Putamen (tissue), 1 donor: ENCODE data around the gene MMADHC.
"Not testable (repeated sequence)": the region's sequence is repeated elsewhere in the genome, so short reads cannot be mapped to it uniquely, and the experiment has no call there.

ENCODE experiments used
- DNase-seq: peaks from one replicate; pipeline ENCODE4 v3.0.0-alpha.2; 2016; ENCODE audit warnings: low spot score

The MMADHC gene

DNA sequence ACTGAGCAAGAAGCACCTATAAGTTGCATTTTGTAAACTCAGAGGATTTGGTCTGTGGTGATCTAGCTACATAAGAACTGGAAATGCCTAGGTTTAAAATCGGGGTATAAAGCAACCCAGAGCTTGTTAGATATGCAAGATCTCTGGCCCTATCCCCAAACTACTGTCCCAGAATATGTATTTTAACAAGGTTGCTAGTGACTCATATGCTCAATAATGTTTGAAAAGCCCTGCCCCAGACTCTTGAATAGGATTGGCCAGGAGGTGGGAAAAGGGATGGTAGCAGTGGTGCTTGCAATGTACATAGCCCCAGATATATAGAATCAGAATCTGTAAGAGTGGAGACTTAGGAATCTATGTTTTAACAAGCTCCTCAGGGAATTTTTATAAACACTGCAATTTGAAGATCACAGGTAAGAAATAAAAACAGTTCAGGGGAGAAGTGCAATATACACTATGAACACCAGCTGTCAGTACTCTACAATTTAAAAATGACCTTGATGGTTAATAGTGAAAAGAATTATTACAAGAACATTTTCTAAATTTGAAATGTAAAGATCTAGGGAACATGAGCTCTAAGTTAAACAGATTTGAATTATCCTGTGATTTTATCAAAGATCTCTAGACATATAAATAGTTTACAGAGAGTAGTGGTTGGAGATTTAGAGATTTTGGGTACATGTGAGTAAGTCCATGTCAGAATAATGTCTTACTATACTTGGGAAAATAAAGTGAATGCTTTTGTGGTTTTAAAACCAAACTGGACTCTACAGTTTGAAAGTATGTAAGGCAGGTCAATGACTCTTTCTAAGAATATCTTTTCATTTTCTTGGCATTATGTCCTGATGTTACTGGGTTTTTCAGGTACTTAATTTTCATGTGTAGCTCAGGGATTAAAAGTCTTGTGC lies 7.7 kb upstream of the MMADHC start:
- DNase-seq: no peak

DNA sequence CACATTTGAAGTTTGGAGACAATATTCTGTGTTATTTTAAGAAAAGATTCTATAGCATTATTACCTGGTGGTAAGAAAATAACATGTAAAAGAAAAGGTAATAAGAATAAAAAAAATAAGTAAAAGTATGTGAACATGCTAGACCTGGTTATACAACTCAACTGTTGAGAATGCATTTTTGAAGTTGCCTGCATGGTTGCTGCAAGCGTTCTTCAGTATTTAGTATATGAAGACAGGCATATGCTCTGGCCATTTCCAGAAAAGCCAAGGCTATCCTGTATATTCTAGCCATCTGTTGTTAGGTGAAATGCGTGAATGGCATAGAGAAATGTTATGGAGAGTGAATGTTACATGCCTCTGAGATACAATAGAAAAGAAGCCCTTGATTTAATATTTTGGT lies 6.8 kb upstream of the MMADHC start:
- no peak for DNase-seq

DNA sequence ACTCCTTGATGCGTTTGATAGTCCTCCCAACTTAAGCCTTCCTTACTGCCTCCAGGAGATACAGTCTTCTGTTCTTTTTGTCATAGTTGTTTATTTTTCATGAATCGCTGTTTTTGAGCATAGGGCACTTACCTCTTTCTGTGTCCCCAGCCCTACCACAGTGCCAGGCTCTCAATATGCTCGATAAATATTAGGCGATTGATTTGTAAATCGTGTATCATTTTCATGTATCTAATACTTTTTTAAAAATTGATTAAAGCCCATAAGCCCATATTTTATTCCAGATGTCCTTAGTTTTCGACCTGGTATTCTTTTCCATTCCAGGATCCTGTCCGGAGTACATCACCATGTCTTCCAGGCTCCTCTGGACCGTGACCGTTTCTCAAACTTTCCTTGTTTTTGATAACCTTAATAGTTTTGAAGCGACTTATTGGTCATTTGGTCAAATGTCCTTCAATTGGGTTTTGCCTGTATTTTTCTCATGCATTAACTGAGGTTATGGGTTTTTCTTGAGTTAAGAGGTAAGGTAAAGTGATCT lies 444 bp upstream of the MMADHC start:
- DNase-seq: no peak

DNA sequence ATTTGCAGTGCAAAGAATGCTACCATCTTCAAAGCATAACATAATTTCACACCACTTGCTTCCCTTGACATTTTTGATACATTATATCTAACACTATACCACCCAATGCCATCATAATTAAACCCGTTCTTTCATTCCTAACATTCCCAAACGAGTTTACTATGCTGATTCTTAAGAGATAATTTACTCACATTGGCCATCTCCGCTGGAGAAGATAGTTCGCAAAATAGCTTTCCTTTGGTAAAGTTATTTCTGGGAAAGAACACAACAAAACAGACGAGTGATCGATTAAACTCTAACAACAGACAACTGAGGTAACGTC lies 716 bp downstream of the MMADHC start:
- DNase-seq: peak; percentile 15

DNA sequence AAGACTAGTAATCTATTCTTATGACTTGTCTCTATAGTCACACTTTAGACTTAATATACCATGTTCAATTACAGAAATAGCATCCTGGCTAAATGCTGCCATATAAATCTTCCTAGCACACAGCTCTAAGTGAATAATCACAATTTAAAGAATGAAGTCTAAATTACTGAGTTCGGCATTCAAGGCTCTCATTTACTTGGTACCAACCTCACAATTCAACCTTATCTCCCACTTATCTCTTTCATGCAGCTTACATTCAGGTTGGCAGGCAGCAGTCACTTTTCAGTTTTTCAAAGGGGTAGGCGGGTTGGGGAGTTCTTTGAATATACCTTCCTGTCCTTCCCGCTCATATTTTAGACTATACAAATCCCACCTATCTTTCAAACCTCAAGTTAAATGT lies 1.5 kb downstream of the MMADHC start:
- no peak for DNase-seq

DNA sequence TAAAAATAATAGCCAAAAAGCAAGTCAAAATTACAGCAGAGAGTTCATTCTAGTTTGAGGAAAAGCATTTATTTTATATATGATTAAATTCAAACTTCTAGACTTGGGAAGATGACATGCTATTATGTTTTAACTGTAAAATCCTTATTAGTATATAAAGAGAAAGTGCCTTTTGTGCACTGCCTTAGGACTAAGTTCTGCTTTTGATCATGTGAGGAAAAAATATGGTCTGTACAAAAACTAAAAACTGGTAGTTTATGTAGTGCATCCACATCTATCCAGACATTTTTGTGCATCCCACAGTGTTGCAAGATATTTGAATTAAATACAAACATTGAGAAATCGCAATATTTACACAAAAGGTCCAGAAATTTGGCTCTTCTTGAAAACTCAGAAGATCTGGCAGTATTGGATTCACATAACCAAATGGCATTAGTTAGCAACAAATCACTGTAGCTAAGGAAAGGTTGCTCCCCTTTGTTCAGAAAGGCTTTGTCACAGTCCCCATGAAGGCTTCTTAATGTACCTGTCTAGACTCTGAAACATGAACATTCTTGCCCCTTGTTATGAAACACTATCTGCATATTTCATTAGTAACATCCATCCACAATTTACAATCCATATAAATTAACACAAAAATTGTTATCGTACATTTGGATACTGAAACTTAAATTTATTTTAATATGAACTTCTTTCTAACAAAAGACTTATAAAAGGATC lies 2.2 kb downstream of the MMADHC start:
- no peak for DNase-seq

DNA sequence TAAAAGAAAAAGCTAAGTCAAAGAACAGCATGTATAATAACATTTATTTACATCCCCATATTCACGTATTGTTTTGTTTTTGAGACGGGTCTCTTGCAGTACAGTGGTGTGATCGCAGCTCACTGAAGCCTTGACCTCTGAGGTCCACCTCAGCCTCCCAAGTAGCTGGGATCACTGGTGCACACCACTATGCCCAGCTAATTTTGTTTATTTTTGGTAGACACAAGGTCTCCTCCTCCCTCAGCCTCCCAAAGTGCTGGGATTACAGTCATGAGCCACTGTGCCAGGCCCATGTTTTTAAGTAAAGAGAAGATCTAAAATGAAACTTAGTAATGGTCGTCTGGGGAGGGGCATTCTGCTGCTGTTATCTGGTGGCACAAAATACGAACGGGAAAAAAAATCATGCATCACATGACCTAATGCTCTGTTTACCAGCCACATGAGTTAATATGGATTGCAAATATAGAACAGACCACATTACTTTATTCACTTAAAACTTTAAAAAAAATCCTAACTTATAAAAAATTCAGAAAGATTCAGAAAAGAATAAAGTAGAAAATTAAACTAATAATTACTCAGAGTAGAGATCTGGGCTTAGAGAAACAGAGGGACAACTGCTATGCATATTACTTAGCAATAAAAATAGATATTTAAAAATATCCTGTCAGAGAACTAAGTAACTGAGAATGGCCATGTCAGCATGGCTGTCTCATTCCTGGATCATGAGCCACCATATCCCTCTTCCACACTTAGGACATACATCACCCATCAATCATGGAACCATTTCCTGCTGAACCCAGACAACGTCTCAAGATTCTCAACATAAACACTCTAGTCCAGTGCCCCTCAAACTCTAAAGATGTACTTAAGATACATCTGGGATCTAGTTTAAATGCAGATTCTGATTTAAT lies 7.3 kb downstream of the MMADHC start:
- no peak for DNase-seq

DNA sequence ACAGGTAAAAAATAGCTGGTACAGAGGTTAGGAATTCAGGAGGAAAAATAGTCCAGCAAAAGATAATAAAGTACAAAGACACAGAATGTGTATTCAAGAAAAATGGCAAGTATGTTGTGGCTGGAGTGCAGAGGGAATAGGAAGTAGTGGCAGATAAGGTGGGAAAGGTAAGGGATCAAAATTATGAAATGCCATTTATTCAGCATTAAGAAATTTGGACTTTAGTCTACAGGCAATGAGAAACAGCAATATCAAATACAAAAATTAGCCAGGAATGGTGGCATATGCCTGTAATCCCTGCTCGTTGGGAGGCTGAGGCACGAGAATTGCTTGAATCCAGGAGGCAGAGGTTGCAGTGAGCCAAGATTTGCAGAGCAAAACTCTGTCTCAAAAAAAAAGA lies 10.3 kb downstream of the MMADHC start:
- DNase-seq: no peak

DNA sequence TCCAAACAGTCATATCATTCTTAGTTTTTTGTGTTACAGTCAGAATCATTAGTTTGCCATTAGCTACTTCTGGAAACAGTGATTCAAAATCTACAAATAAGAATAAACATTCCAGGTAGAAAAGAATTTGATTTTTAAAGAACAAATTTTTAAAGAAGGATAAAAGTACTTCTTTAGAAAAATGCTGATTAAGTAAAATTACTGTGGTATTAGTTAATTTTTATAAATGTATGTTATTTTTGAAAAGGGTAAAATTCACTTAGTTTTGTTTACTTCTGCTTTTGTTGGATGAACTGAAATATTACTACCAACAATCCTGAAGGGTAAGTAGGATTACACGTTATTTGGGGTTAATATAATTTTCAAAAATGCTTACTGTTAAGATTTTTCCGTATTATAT lies 11.8 kb downstream of the MMADHC start:
- DNase-seq: no peak

DNA sequence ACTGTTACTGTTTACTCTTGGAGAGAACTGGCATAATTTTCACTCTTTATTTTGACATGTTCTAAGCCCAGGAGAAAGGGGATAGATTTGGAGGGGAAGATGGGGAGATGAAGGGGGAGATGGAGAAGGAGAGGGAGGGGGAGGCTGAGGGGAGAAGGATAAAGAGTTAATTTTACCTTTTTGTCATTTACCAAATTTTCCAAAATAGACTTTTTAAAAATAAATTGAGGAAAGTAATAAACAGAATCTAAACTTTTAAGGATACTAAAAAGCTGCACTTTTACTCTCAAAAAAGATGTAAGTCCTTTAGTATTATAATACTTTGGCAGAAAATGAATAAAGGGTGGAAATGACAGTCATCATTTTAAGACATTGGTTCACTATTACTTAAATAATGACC lies 12.3 kb downstream of the MMADHC start:
- no peak for DNase-seq

DNA sequence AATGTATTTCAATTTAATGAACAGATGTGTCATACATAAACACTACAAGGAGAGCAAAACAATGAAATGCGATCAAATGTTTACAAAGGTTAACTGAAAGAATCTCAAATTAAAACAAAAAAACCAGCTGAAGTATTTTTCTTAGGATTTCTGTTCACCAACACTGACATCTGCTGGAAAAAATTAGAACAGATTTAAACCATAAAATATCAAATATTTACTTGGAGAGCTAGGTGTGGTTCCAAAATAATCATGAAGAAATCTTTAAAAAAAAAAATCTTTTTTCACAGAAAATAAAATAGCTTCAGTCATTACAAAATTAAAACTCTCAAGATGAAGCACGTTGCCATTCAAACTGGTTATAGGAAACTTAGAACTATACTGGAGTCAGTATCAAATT lies 13.8 kb downstream of the MMADHC start:
- DNase-seq: no peak

DNA sequence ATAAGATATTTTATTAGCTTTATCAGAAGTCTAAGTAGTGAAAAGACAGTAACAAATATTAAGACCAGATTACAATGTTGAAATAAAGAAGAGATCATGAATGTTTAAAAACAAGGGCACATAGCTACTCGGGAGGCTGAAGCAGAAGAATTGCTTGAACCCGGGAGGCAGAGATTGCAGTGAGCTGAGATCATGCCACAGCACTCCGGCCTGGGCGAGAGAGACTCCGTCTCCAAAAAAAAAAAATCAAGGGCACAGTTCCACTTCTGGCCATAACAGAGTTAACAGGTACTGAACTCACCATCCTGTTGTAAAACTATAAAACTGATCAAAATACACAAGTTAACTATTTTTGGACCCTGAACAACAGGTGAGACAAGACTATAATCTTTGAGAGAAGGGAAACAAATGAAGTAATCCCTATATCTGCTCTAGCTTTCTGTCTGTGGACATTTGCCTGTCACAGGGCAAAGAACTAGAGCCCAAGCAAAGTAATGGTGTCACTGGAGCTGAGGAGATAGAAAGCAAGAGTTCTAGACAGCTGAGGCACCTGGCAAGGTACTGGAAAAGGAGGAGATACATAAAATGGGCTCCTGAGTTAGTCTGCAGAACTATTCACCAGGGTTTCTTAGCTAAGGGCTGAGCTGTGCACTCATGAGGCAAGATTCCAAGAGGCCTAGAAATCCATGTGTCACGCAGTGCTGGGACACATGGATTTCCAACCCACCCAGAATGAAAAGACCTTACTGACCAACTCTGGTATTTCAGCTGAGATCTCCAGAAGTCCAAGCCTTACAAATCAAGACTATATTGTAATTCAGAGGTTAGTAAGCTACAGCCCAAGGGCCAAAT lies 15.2 kb downstream of the MMADHC start:
- no peak for DNase-seq

DNA sequence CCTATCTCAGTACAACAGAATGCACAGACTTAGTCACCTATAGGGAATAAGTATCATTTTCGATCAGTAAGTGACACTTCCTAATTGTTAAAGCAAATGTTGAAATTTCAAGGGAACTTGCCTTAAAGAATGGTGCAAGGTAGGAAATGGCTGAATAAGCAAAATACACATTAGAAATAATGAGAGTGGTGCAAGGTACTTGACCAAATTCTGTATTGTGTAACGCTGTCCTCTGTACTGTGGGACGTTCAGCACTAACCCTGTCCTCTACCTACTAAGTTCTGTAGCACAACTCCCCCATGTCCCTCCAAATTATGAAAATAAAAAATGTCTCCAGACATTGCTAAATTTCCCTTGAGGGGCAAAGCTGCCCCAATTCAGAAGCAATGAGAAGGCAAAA lies 19.4 kb downstream of the MMADHC start:
- DNase-seq: no peak

DNA sequence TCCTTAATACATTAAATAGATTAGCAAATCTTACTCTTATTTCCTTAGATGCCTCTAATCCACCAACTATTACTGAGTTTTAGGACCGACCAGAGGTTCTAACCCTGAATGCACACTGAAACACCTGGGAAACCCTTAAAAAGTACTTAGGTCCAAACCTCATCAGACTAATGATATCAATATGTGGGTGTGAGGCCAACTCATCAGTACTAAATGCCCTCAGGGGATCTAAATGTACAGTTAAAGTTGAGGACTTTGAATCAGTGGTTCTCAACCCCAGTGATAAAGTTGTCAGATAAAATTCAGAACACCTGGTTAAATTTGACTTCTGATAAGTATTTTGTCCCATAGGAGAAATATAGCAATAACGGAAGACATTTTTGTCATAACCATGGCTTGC lies 20.9 kb downstream of the MMADHC start:
- no peak for DNase-seq

DNA sequence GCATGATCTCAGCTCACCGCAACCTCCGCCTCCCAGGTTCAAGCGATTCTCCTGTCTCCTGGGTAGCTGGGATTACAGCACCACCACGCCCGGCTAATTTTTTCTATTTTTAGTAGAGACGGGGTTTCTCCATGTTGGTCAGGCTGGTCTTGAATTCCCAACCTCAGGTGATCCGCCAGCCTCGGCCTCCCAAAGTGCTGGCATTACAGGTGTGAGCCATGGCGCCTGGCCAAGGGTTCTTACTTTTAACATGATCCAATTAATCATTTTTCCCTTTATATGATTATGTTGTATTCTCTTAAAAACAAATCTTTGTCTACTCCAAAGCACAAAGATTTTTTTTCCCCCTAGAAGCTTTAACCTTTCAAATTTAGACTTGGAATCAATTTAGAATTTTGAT lies 21.9 kb downstream of the MMADHC start:
- DNase-seq: not testable (repeated sequence)

DNA sequence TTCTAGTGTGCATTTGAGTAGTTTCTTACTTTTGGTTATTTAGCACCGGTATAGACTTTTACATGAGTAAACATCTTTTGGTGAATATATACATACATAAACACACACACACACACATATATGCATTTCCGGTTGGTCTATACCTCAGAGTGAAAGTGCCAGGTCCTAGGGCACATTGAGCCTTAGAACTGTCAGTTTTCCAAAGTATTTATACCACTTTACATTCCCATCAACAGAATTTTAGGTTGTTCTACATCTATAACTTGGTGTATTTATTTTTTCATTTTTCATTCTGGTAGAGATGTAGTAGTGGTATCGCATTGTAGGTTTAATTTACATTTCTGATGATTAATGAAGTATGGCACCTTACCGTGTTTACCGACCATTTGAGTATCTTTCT lies 22.6 kb downstream of the MMADHC start:
- no peak for DNase-seq

DNA sequence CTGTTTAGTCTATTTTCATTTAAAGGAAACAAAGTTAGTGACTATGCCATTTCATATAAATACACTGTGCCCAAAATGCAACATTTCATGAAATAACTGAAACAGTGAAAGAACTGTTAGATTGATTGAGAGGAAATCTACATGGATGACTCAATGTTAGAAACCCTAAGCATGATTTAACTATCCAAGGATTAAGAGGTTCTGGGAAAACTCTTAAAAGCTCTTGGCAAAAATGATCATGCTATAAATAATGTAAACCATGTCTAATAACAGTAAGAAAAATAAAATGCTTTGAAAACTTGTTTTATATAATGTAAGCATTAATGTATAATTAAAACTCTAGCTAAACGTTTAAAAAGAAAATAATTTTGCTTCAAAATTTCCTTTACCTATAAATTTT lies 23.5 kb downstream of the MMADHC start:
- DNase-seq: no peak

DNA sequence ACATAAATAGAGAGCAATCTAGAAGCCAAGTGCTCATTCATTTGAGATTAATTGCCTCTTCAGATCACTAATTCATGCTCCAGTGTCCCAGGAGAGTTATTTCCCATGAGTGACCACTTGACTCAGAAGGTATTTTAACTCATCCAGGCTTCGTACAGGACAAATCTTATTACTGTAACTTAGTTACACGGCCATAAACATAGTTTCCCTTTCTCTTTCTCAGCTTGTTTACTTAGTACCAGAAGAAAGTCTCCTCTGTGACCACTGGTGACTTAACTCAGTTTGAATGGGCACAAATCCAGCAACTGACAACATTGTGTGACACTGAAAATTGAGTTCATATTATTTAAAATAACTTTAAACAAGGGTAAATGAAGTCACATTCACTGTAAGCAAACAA lies 25.3 kb downstream of the MMADHC start:
- no peak for DNase-seq

DNA sequence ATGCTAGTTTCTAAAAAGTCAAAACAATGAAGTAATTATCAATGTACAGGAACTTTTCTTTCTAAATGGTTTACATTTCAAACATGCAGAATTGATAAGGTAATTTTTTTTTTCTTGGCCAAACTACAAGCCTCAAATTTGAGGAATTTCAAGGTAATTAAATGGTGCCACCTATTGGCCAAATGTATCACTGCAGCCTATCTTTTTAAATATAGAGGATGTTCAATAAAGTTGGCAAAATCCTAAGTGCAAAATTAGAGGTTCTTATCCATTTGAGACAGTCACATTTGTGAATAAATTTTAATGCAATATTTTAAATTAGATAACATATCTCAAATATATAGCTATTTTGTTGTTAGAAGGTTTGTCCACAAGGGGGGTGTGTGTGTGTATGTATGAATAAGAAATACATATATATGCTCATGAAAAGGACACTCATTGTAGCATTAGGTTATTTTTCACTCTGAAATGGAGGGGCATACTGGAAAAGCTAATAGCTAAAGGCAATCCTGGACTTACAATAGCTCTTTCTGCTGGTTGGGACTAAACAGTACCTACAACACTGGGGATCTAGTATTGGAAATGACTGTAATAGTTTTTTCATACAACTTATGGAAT lies 26.2 kb downstream of the MMADHC start:
- DNase-seq: peak; percentile 29

DNA sequence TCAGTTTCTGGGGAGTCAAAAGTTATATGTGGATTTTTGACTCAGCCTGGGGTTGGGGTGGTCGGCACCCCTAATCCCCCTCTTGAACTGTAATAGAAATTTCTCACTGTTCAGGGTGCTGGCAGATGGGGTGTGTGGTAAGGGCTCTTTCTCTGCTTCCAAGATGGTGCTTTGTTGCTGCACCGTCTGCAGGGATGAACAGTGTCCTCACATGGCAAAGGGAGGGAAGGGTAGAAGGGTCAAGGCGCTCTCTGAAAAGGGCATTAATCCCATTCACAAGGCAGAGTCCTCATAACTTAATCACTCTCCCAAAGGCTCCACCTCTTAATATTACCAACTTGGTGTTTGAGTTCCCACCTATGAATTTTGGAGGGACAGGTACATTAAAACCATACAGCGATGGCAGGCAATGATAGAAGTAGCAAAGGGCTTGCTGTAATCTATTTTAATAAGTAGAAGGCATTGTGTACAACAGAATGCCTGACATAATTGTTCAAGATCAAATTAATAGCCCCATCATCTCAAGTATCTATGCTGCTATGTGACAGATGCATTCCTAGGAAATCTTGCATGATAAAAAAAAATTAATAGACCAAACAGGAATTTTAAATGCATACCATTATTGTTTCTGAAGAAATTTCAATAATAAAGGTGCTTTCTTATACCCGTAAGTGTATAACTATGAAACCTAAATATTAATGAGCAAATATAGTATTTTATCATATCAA lies 28.1 kb downstream of the MMADHC start:
- DNase-seq: no peak
